KOPT-K1 (cell line): ENCODE results near the gene ATF6.

Experiments used
- H3K27ac ChIP-seq: fragments of 200-600 bp; sonication (generic); 2 replicates; pipeline ENCODE4 v1.5.1; 2016; ENCODE audit warnings: antibody characterized with exemption, mild to moderate bottlenecking, low read depth, low read length; ENCODE audit not compliant: poor library complexity, severe bottlenecking
- H3K36me3 ChIP-seq: fragments of 200-600 bp; sonication (generic); 2 replicates; pipeline ENCODE4 v1.5.1; 2017; ENCODE audit warnings: antibody characterized with exemption, mild to moderate bottlenecking, low read length, moderate library complexity; ENCODE audit not compliant: insufficient read depth
- H3K9me3 ChIP-seq: fragments of 200-600 bp; sonication (generic); 2 replicates; pipeline ENCODE4 v1.5.1; 2017; ENCODE audit warnings: antibody characterized with exemption, low read length, mild to moderate bottlenecking; ENCODE audit not compliant: insufficient read depth, poor library complexity, severe bottlenecking

The ATF6 gene

DNA sequence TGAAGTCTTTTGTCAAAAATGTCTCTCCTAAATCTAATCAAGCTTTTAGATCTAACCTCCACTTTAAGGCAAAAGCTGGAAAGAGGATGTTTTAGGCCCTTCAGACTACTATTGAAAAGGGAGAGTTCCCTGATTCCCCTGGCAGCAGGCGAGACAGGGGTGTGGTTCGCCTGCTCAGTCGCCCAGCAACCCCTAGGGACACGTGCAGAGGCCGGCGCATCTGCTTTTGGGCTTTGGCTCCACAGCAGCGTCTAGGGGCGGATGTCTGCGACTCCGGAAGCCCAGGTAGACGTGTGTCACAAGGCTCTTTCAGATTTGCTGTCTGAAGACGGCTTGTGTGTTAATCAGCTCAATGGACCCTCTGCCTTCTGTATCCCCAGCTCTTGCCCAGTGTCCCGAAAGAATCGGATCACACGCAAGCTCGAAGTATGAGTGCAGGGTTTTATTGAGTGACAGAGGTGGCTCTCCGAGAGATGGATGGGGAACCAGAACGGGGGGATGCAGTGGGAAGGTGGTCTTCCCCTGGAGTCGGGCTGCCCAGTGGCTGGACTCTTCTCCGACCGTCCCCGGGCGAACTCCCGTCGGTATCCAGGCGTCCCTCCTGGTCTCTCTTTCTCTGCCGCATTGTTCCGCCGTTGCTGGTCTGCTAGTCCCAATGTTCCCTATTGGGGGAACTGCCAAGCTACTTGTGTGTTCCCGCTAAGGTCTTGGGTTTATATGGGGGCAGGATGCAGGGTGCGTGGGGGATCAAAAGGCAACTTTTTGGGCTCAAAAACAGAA lies 212.1 kb downstream of the ATF6 start:
- Histone ChIP-seq H3K36me3 (no peaks in the 10 kb centered on the region), H3K27ac (no peak overlapping the region), H3K9me3 (no peaks in the 10 kb centered on the region)

DNA sequence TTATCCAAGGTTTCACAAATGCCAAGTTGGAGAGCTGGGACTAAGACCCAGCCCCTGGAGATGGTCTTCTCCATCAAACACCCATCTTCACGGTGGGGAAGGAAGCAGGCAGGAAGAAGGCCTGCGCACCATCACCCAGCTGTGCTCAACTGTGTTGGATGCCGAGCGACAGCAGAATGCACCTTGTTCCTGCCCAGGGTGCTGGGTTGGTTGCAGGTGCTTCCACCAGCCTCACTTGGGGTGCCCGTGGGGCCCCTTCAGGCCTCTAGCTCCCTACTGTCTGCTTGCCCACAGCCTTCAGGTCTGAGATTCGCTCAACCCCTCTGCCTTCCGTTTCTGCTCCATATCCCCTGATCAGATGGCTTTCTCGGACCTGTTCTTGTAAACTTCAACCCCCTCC lies 215.0 kb downstream of the ATF6 start:
- H3K27ac ChIP-seq = no peak overlapping the region
- no peaks in the 10 kb centered on the region for H3K36me3 ChIP-seq
- no peaks in the 10 kb centered on the region for H3K9me3 ChIP-seq

GRCh38 chr1:161981735-161982506 lies 215.8 kb downstream of the ATF6 start:
- Histone ChIP-seq H3K9me3 (no peaks in the 10 kb centered on the region), H3K36me3 (no peaks in the 10 kb centered on the region), H3K27ac (no peak overlapping the region)

DNA sequence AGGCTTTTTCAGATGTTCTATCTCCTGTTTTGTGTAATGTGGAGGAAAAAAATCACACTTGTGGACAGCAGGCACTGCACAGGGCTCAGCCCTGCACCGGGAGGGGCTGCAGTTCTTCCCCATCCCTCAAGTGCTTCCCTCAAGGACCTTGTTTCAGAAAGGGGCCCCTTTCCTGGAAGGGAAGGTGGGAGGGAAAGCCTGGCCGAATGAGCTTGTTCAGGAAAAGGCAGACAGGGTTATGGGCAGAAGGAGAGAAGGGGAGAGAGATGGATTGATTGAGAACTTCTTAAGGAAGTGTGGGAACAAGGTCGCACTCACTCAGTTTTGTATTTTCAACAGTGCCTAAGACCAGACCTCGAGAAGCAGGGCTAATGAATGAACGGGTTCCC lies 216.4 kb downstream of the ATF6 start:
- Histone ChIP-seq H3K36me3 (no peaks in the 10 kb centered on the region), H3K27ac (no peak overlapping the region), H3K9me3 (peaks cover 4% of the 10 kb centered on the region)

DNA sequence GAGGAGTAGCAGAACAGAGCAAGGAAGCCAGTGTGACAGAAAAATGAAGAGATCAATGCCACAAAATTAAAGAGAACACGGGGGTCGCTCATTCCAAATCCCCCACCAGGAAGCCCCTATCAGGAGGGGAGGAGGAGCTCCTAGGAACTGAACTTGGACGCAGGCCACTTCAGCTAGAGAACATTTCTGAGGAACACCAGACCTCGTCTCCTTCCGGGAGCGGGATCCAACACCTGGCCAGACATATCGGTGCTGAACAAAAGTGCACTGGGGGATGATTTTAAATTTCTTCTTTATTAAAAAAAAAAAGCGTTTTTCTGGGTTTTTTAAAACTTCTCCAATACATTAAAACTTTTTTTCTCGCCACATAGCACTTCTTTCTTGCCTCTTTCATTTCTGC lies 216.8 kb downstream of the ATF6 start:
- H3K9me3 ChIP-seq = peaks cover 8% of the 10 kb centered on the region
- H3K36me3 ChIP-seq = no peaks in the 10 kb centered on the region
- H3K27ac ChIP-seq = no peak overlapping the region

DNA sequence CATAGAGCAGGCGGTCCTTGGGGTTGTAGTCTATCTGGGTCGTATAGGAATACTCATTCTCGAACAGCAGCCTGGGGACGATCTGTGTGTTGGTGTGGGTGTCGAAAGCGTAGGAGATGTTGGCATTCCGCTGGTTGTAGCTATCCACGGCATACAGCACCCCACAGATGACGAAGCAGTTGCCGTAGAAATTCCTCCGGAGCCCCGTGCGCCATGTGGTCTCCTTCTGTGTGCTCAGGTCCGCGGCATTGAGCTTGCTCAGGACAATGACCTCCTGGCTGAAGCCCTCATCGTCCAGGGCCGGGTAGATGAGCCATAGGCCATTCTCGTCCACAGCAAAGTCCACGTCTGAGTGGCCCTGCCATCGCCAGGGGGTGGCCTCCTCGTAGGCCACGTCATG lies 217.6 kb downstream of the ATF6 start:
- Histone ChIP-seq H3K9me3 (peaks cover 8% of the 10 kb centered on the region), H3K27ac (no peak overlapping the region), H3K36me3 (no peaks in the 10 kb centered on the region)

DNA sequence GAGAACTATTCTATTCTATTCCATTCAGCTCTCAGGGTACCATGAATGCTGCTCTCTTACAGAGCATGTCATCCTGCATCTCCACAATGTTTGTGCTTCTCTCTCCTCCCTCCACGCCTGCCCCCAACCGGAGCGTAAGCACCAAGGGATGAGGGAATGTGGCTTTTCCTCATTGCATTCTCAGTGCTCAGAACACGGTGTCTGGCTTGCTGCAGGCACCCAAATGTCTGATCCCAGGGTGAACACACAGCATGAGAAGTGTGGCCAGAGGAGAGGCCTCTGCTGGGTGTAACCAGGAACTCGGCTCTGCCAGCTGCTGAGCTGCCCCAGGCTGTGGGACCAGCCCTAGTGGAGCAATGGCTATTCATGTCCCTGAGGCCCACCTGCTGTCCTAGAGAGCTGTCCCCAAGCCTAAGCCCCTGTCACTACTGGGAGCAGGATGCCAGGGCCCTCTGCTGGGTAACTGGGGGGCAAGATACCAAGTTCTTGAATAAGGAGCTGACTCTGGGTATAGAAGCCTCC lies 219.2 kb downstream of the ATF6 start:
- Histone ChIP-seq H3K27ac (no peak overlapping the region), H3K9me3 (peaks cover 8% of the 10 kb centered on the region), H3K36me3 (no peaks in the 10 kb centered on the region)

GRCh38 chr1:161986328-161986727 lies 220.2 kb downstream of the ATF6 start:
- peaks cover 8% of the 10 kb centered on the region for H3K9me3 ChIP-seq
- no peaks in the 10 kb centered on the region for H3K36me3 ChIP-seq
- no peak overlapping the region for H3K27ac ChIP-seq

GRCh38 chr1:161987303-161987702 lies 221.2 kb downstream of the ATF6 start:
- peaks cover 8% of the 10 kb centered on the region for H3K9me3 ChIP-seq
- H3K27ac ChIP-seq = no peak overlapping the region
- H3K36me3 ChIP-seq = no peaks in the 10 kb centered on the region

DNA sequence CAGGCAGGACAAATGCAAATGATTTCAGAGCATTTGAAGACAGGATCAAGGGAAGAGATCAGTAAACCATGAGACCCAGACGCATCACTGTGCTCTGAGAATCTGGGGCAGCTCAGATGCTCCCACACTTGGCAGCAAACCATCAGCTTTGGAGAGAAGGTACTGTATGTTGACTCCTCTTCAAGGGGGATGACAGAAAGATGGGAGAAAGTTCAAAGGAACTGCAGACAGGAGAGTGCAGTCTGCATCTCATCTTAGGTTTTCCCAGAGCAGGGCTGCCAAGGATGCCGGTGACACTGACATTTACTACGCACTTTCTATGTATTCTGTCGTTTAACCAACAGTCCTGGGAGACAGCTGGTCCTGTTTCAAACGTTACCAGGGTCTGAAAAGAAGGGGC lies 221.8 kb downstream of the ATF6 start:
- no peaks in the 10 kb centered on the region for H3K36me3 ChIP-seq

DNA sequence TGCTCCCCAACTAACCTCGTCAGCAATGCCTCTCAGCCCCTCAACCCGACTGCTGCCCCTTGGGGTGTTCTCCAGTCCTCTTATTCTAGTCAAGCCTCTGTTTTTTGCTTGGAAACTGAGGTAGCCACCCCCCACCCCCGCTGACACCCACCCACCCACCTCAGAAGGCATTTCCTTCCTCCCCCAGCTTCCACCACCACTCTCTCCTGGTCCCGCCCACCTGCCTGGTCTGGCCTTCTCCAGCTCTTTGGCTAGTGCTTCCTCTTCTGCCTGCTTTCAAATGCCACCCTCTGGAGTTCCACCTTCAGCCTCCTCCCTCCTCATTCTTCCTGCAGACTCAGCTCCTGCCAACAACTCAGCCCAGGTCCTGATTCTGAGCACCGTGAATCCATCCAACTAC lies 222.3 kb downstream of the ATF6 start:
- Histone ChIP-seq H3K9me3 (peaks cover 11% of the 10 kb centered on the region), H3K27ac (no peak overlapping the region), H3K36me3 (no peaks in the 10 kb centered on the region)

More for the DNA sequence above, 221.8 kb downstream of the ATF6 start:
- H3K9me3 ChIP-seq = peaks cover 8% of the 10 kb centered on the region
- H3K27ac ChIP-seq = no peak overlapping the region

- peaks cover 11% of the 10 kb centered on the region for H3K9me3 ChIP-seq
- no peak overlapping the region for H3K27ac ChIP-seq
Observed at GRCh38 chr1:161989108-161989507, 223.0 kb downstream of the ATF6 start.

GRCh38 chr1:161989786-161990185 lies 223.7 kb downstream of the ATF6 start:
- H3K36me3 ChIP-seq = no peaks in the 10 kb centered on the region
- H3K27ac ChIP-seq = no peak overlapping the region
- peaks cover 11% of the 10 kb centered on the region for H3K9me3 ChIP-seq

More at GRCh38 chr1:161989108-161989507, 223.0 kb downstream of the ATF6 start:
- H3K36me3 ChIP-seq = no peaks in the 10 kb centered on the region

GRCh38 chr1:161993576-161993975 lies 227.5 kb downstream of the ATF6 start:
- H3K9me3 ChIP-seq = peaks cover 3% of the 10 kb centered on the region
- no peak overlapping the region for H3K27ac ChIP-seq
- no peaks in the 10 kb centered on the region for H3K36me3 ChIP-seq

DNA sequence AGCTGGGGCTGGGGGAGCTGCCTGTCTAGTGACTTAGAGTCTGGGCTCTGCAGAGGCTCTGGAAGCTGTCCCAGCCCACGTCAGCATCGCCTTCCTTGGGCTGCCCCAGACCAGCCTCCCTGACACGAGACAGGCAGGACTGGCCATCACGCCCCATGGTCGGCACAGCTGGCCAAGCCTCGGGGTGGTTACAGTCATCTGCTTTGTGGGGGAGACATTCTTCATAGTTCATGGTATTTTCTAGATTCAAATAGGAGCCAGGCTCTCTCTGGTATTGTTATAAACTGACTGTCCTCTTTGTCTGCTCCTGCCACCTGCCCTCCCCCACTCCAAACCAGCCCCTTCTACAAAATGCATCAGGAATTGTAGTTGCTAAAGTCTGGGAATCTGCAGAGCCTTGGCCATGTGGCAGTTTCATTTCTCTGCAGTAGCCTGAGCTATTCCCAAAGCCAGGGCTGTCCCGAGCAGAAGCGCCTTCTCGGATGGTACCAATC lies 228.1 kb downstream of the ATF6 start:
- H3K27ac ChIP-seq = no peak overlapping the region
- no peaks in the 10 kb centered on the region for H3K36me3 ChIP-seq
- peaks cover 3% of the 10 kb centered on the region for H3K9me3 ChIP-seq
